Left forelimb (tissue), 1 donor: ENCODE measurements around the gene RALGDS.

Experiments
- DNase-seq: peaks from one replicate; pipeline ENCODE4 v3.0.0-alpha.2; 2018; ENCODE audit warnings: low spot score

Gene RALGDS

GRCh38 chr9:133051281-133051900 lies 69.6 kb downstream of the RALGDS start:
- DNase-seq = no peak

DNA sequence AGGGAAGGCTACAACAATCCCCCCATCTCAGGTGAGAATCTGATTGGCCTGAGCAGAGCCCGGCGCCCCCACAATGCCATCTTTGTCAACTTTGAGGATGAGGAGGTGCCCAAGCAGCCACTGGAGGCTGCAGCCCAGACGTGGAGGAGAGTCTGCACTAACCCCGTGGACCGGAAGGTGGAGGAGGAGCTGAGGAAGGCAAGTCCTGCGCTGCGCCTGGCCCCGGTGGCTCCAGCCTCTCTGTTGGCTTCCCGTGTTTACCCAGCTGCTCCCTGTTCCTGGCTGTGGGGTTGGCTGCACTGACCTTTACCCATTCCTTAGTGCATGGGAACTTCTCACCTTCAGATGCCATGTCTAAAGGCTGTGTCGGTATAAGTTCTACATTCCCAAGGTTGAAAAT lies 70.3 kb downstream of the RALGDS start:
- DNase-seq = no peak

GRCh38 chr9:133050142-133050541 lies 70.9 kb downstream of the RALGDS start:
- no peak for DNase-seq

DNA sequence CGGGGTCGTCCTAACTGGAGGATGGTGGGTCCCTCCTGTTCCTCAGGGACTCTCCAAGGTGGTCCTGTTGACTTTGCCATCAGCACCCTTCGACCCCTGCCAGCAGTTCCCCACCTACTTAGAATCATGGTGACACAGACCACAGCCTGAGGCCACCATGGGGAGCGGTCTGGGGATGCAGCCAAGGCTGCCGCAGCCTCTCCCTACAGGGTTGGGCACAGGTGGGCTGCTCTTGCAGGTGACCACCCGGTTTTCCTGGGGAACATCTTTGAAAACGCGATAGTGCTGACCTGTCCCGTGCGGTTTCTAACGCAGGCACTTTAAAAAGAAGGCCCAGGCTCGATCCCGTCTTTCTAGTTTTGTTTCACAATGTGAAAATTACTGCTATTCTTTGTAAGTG lies 72.0 kb downstream of the RALGDS start:
- DNase-seq = no peak

- DNase-seq = no peak
Measured at GRCh38 chr9:133048595-133048994, 72.4 kb downstream of the RALGDS start.
